K562 (cell line): Measurements from ENCODE around the gene USP28.

Source experiments
- CBFA2T3 ChIP-seq: fragments of 450-650 bp; IDR thresholded peaks from 2 replicates; pipeline ENCODE4 v1.6.1; 2017
- MAFF ChIP-seq: IDR thresholded peaks from 2 replicates; pipeline ENCODE4 v1.6.1; 2012; ENCODE audit warnings: low read length, improper control_type of control experiment
- TCF7L2 ChIP-seq: fragments of 150-350 bp; IDR thresholded peaks from 2 replicates; pipeline ENCODE4 v1.6.1; 2016; ENCODE audit warnings: low read depth, mild to moderate bottlenecking, low read length, moderate library complexity
- TSHZ1 ChIP-seq: fragments of 250-450 bp; sonication (Bioruptor Pico); IDR thresholded peaks from 2 replicates; pipeline ENCODE4 v1.4.0; 2020; ENCODE audit warnings: mild to moderate bottlenecking, moderate library complexity

GRCh38 chr11:113888848-113889247 is 13.5 kb upstream of the USP28 start:
- no peak for TF ChIP-seq CBFA2T3
- 0 out of 2 replicates have a peak, but pooled peaks have one; percentile 10 for TF ChIP-seq MAFF
- no peak for TF ChIP-seq TSHZ1 (CRISPR knock-in tag)
- no peak for TF ChIP-seq TCF7L2
